OCI-LY3 (cell line): Measurements from ENCODE around the gene DTHD1.

Source experiments
- CTCF ChIP-seq: fragments of 200-600, 300-600 bp; sonication (generic); IDR thresholded peaks from 2 replicates; pipeline ENCODE4 v1.5.1; 2014; ENCODE audit warnings: antibody characterized with exemption, low read length, low read depth
- EZH2phosphoT487 ChIP-seq: fragments of 200-600 bp; shearing (Covaris generic); IDR thresholded peaks from 2 replicates; pipeline ENCODE4 v1.6.1; 2018; ENCODE audit warnings: antibody characterized with exemption, mixed run types, low read depth

GRCh38 chr4:36269533-36270173 lies 11.8 kb upstream of the DTHD1 start:
- TF ChIP-seq EZH2phosphoT487 (no peak), CTCF (no peak)
